ENCODE data around the gene MPDZ.

The MPDZ gene

DNA sequence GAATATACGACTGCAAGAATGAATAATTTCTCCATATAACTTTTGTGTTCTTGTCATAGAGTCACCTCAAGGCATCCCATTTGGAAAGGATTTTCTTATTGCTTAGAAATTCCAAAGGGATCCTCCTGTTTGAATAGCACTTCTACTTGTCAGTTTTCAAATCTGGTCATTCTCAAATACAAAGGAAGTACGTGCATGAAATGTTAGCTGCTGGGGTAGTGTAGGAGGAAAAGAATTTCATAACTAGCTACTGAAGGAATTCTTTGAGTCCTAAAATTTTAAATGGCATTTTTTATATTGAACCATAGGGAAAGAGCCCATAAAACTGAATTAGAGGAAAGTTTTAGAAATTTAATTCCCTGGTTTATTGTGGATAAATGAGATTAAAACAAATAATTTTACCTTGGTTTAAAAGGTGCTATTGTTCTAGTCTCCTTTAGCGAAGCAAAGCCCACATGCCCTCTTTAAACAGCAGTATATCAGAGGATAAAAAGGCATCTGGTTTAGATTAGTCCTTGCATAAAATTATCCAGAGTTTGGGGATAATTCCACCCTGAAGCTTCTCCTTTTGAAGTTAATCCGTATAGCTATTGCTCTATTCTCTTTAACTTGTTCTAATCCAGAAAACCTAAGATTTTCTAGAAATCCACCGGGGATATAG lies 2.0 kb upstream of the MPDZ start:
- no peak overlapping the region for H3K4me2 ChIP-seq
- H3K36me3 ChIP-seq (ENCODE audit: insufficient read depth) = no peaks in the 10 kb centered on the region
- no peak overlapping the region for H3K27ac ChIP-seq
- no peaks in the 10 kb centered on the region for H3K4me1 ChIP-seq (ENCODE audit: low read depth, poor library complexity, severe bottlenecking)
- H2AFZ ChIP-seq (ENCODE audit: low read depth) = no peak overlapping the region
- no peaks in the 10 kb centered on the region for H4K20me1 ChIP-seq (ENCODE audit: insufficient read depth)
- no peak overlapping the region for H3K9ac ChIP-seq
- no peaks in the 10 kb centered on the region for H3K27me3 ChIP-seq (ENCODE audit: insufficient read depth, low read depth)
- TF ChIP-seq, protein P1, sequence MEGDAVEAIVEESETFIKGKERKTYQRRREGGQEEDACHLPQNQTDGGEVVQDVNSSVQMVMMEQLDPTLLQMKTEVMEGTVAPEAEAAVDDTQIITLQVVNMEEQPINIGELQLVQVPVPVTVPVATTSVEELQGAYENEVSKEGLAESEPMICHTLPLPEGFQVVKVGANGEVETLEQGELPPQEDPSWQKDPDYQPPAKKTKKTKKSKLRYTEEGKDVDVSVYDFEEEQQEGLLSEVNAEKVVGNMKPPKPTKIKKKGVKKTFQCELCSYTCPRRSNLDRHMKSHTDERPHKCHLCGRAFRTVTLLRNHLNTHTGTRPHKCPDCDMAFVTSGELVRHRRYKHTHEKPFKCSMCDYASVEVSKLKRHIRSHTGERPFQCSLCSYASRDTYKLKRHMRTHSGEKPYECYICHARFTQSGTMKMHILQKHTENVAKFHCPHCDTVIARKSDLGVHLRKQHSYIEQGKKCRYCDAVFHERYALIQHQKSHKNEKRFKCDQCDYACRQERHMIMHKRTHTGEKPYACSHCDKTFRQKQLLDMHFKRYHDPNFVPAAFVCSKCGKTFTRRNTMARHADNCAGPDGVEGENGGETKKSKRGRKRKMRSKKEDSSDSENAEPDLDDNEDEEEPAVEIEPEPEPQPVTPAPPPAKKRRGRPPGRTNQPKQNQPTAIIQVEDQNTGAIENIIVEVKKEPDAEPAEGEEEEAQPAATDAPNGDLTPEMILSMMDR (conservative IDR thresholded peaks at IDR 0.05; ENCODE audit: low read depth, low read length) = no peak
- no peaks in the 10 kb centered on the region for H3K79me2 ChIP-seq (ENCODE audit: insufficient read depth, low read depth)
- H3K4me3 ChIP-seq (IDR thresholded peaks at IDR 0.05; ENCODE audit: insufficient read depth, low read depth, low read length) = no peak overlapping the region

DNA sequence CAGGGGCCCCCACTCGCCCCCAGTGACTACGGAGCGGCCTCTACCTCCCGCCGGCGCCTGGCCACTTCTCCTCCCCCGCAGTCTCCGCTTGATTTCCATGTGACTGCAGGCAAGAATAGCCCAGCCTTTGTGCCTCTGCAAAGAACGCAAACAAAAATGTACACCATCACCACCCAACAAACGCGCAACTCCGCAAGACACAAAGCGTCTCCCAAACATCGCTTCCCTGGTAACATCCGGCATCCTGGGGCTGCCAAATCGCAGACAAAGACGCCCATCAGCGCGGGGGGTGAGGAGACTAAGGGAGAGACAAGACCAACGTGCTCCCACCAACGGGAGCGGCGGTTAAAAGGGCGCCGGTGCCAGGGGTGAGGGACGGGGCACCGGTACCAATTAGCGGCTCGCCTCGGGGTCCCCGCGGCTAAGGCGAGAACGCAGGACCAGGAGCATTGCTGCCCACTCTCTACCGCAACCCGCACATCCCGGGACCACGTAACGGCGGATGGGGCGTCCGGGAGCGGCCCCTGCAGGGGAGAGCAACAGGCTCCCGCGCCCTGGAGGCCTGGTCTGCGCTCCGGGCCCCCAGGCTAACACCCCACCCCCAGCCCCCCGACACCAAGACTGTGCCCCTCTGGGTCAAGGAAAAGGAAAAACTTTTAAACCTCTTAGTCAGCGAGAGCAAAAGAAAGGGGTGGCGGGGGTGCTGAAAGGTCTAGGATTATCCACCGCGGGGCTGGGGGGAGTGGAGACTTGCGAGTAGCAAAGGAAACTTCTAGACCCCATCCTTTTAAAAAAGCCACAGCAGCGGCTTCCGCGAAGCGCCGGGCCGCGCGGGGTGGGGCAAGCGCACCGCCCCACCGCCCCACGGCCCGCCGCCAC lies 885 bp downstream of the MPDZ start:
- Histone ChIP-seq H3K79me2 (ENCODE audit: insufficient read depth, low read depth) (no peaks in the 10 kb centered on the region), H3K36me3 (ENCODE audit: insufficient read depth) (no peaks in the 10 kb centered on the region), H3K27me3 (ENCODE audit: insufficient read depth, low read depth) (no peaks in the 10 kb centered on the region), H2AFZ (ENCODE audit: low read depth) (no peak overlapping the region), H3K4me2 (no peak overlapping the region), H3K27ac (no peak overlapping the region), H3K9ac (no peak overlapping the region), H4K20me1 (ENCODE audit: insufficient read depth) (no peaks in the 10 kb centered on the region), H3K4me3 (IDR thresholded peaks at IDR 0.05; ENCODE audit: insufficient read depth, low read depth, low read length) (no peak overlapping the region), H3K4me1 (ENCODE audit: low read depth, poor library complexity, severe bottlenecking) (no peaks in the 10 kb centered on the region)
- TF ChIP-seq, protein P1 (conservative IDR thresholded peaks at IDR 0.05; ENCODE audit: low read depth, low read length) = no peak

DNA sequence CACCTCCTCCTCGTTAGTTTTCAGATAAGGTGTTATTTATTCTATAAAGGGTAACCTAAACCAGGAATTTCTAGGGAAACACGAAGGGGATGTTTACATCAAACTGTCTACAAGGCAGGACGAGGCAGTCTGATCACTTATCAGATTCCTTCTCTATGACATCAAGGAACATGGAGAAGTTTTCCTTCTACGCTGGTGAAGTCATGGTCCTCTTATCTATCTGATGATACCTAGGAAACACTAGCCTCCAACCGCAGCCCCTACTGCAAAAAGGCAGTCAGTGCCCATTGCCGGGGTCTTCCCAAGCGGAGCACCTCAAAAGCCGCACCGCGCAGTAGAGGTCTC lies 1.5 kb downstream of the MPDZ start:
- Histone ChIP-seq H4K20me1 (ENCODE audit: insufficient read depth) (no peaks in the 10 kb centered on the region), H3K36me3 (ENCODE audit: insufficient read depth) (no peaks in the 10 kb centered on the region), H3K27ac (no peak overlapping the region), H3K4me2 (no peak overlapping the region), H3K79me2 (ENCODE audit: insufficient read depth, low read depth) (no peaks in the 10 kb centered on the region), H3K27me3 (ENCODE audit: insufficient read depth, low read depth) (no peaks in the 10 kb centered on the region), H3K9ac (no peak overlapping the region), H2AFZ (ENCODE audit: low read depth) (no peak overlapping the region), H3K4me1 (ENCODE audit: low read depth, poor library complexity, severe bottlenecking) (no peaks in the 10 kb centered on the region), H3K4me3 (IDR thresholded peaks at IDR 0.05; ENCODE audit: insufficient read depth, low read depth, low read length) (no peak overlapping the region)
- TF ChIP-seq, protein P1 (conservative IDR thresholded peaks at IDR 0.05; ENCODE audit: low read depth, low read length) = no peak

DNA sequence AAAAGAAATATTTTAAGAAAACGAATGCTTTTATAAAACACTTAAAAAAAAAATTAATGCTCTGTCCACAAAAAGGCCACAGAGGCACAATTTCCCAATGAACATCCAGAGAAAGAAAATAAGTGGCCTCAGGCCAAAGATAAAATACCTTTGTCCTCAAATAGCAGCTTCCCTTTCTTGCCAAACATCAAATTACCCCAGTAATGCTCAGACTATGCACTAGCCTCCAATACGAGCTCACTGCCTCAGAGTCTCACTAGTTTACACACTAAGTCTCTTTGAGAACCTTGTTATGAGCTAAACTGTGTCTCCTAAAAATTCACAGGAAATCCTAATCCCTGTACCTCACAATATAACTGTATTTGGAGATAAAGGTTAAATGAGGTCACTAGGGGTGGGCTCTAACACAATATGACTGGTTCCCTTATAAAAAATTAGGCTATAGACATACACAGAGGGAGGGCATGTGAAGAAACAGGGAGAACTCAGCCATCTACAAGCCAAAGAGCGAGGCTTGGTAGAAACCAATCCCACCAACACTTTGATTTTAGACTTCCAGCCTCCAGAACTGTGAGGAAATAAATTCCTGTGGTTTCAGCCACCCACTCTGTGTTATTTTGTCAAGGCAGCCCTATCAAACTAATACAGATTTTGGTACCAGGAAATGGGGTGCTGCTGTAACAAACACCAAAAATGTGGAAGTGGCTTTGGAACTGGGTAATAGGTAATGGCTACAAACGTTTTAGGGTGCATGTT lies 4.4 kb downstream of the MPDZ start:
- H3K79me2 ChIP-seq (ENCODE audit: insufficient read depth, low read depth) = no peaks in the 10 kb centered on the region
- H3K9ac ChIP-seq = no peak overlapping the region
- H3K4me2 ChIP-seq = no peak overlapping the region
- TF ChIP-seq, protein P1 (conservative IDR thresholded peaks at IDR 0.05; ENCODE audit: low read depth, low read length) = no peak
- H3K36me3 ChIP-seq (ENCODE audit: insufficient read depth) = no peaks in the 10 kb centered on the region
- no peaks in the 10 kb centered on the region for H3K27me3 ChIP-seq (ENCODE audit: insufficient read depth, low read depth)
- H2AFZ ChIP-seq (ENCODE audit: low read depth) = no peak overlapping the region
- no peak overlapping the region for H3K4me3 ChIP-seq (IDR thresholded peaks at IDR 0.05; ENCODE audit: insufficient read depth, low read depth, low read length)
- no peak overlapping the region for H3K27ac ChIP-seq
- H3K4me1 ChIP-seq (ENCODE audit: low read depth, poor library complexity, severe bottlenecking) = no peaks in the 10 kb centered on the region
- no peaks in the 10 kb centered on the region for H4K20me1 ChIP-seq (ENCODE audit: insufficient read depth)
